ENCODE data around the gene WDR76.

WDR76 gene

GRCh38 chr15:43915631-43916325 lies 89.0 kb downstream of the WDR76 start:
- no peak for DNase-seq

GRCh38 chr15:43916326-43916660 lies 89.5 kb downstream of the WDR76 start:
- DNase-seq = no peak
